Panc1 (cell line): ENCODE results near the gene ENPP6. TPM values are rescaled to one million over a fixed set of nuclear protein-coding genes. Genes with fewer than 3 reads are reported as not detected.

Source experiments
- ATAC-seq: fragments of 200-7000 bp; cut with Tn5 transposase; 2 replicates; pipeline ENCODE4 v1.9.1; 2020; ENCODE audit warnings: mild to moderate bottlenecking, moderate library complexity
- BruUV-seq: library from RNA; stranded (reverse); fragments of 400-500 nt; replicated peaks from 2 replicates; lab custom pipeline; 2021; lab: Mats Ljungman, UMichigan
- CTCF ChIA-PET: fragments of 300-600 bp; sonication (Branson Sonifier 250); formaldehyde crosslinking; loops from one replicate; lab custom pipeline; 2022; ENCODE audit warnings: antibody characterized with exemption; lab: Charles Lee
- POLR2A ChIA-PET: fragments of 300-600 bp; sonication (Branson Sonifier 250); formaldehyde crosslinking; loops from one replicate; lab custom pipeline; 2022; ENCODE audit warnings: antibody characterized with exemption; lab: Charles Lee
- DNase-seq: peaks from one replicate; pipeline ENCODE4 v3.0.0-alpha.2; 2010; ENCODE audit warnings: low read depth, low spot score
- H3K27ac ChIP-seq: 2 replicates; pipeline ENCODE4 v1.5.1; 2011; ENCODE audit warnings: mild to moderate bottlenecking, low read length, inconsistent platforms
- H3K27me3 ChIP-seq: fragments of 200-500 bp; sonication (Bioruptor generic); 2 replicates; pipeline ENCODE4 v1.6.0; 2014; ENCODE audit warnings: low read length, inconsistent platforms; ENCODE audit not compliant: control insufficient read depth, insufficient read depth
- H3K36me3 ChIP-seq: fragments of 200-500 bp; sonication (Bioruptor generic); 2 replicates; pipeline ENCODE4 v1.5.1; 2014; ENCODE audit warnings: inconsistent platforms, mild to moderate bottlenecking, low read length, moderate library complexity; ENCODE audit not compliant: control insufficient read depth, insufficient read depth
- H3K4me1 ChIP-seq: 2 replicates; pipeline ENCODE4 v1.5.1; 2011; ENCODE audit warnings: inconsistent platforms, mild to moderate bottlenecking, low read length, moderate library complexity; ENCODE audit not compliant: control insufficient read depth, insufficient read depth
- H3K4me3 ChIP-seq, 2 experiments: 2 replicates each; pipeline ENCODE4 v1.5.1; 2011 to 2012; ENCODE audit warnings: low read depth in 2 of 2, low read length in 2 of 2, mild to moderate bottlenecking in 2 of 2, inconsistent platforms in 1 of 2, moderate library complexity in 1 of 2
- H3K9me3 ChIP-seq: fragments of 200-500 bp; sonication (Bioruptor generic); 2 replicates; pipeline ENCODE4 v1.5.1; 2014; ENCODE audit warnings: low read depth, mild to moderate bottlenecking, inconsistent platforms, low read length, moderate library complexity; ENCODE audit not compliant: control insufficient read depth, insufficient read depth
- CTCF ChIP-seq: fragments of 450-650 bp; IDR thresholded peaks from 2 replicates; pipeline ENCODE4 v1.5.1; 2017; ENCODE audit warnings: mild to moderate bottlenecking
- POLR2AphosphoS5 ChIP-seq: IDR thresholded peaks from 2 replicates; pipeline ENCODE4 v1.6.1; 2012; ENCODE audit warnings: mild to moderate bottlenecking, low read depth, low read length, moderate library complexity
- REST ChIP-seq, 2 experiments: IDR thresholded peaks; 2 replicates each; pipeline ENCODE4 v1.6.1; 2011 to 2012; ENCODE audit warnings: low read depth in 2 of 2, control low read depth in 1 of 2, low read length in 1 of 2, mild to moderate bottlenecking in 1 of 2, moderate library complexity in 1 of 2; ENCODE audit not compliant: insufficient read depth in 1 of 2
- SIN3A ChIP-seq: IDR thresholded peaks from 2 replicates; pipeline ENCODE4 v1.6.1; 2012; ENCODE audit warnings: low read depth, mild to moderate bottlenecking, low read length, moderate library complexity, borderline replicate concordance; ENCODE audit not compliant: insufficient read depth
- TCF7L2 ChIP-seq: IDR thresholded peaks from 2 replicates; pipeline ENCODE4 v1.6.1; 2011; ENCODE audit warnings: mild to moderate bottlenecking, low read depth, low read length, inconsistent platforms
- in situ Hi-C: cut with HindIII; loops from 2 replicates; pipeline ENCODE4 v1.10.0; 2016; ENCODE audit warnings: low sequenced_read_pairs, low pct_unique_long_range_greater_than_20kb
- intact Hi-C: fragments of 100-400 bp; cut with micrococcal nuclease; formaldehyde crosslinking; loops from one replicate; pipeline ENCODE4 v1.10.0; 2022; ENCODE audit not compliant: unreplicated experiment
- total RNA-seq: library from RNA; stranded (reverse); gene quantifications from one replicate; pipeline ENCODE4 v1.2.1, GENCODE V29; 2021; ENCODE audit not compliant: unreplicated experiment

The ENPP6 gene
- total RNA-seq, 1 experiment from 2014 or later, result not detected

- CTCF ChIA-PET, result interaction anchor here (1.5 kb wide), 1 partner anchor 327 kb away, joined by 7 read pairs; no protein-coding TSS in a partner anchor
Observed at GRCh38 chr4:184167576-184167975, 50.1 kb downstream of the ENPP6 start.

GRCh38 chr4:184166736-184167135 lies 50.9 kb downstream of the ENPP6 start:
- CTCF ChIA-PET, result no interaction called here
- H3K36me3 ChIP-seq, result no peaks in the 10 kb centered on the region
- intact Hi-C loops, result no loop called here
- DNase-seq (no peak), ATAC-seq (no peak)
- POLR2A ChIA-PET, result no interaction called here
- H3K4me1 ChIP-seq, result no peaks in the 10 kb centered on the region
- no peak for TF ChIP-seq POLR2AphosphoS5
- TF ChIP-seq REST (IDR thresholded peaks at IDR 0.05; ENCODE audit: insufficient read depth in 1 of 2, low read depth in 2 of 2, low read length in 1 of 2), result no peak
- no peak for TF ChIP-seq SIN3A
- no peak for TF ChIP-seq TCF7L2
- TF ChIP-seq CTCF, result no peak
- H3K27ac ChIP-seq, result no peak overlapping the region
- BruUV-seq, result no TSS peak
- H3K9me3 ChIP-seq, result no peaks in the 10 kb centered on the region
- no peaks in the 10 kb centered on the region for H3K27me3 ChIP-seq
- no peak overlapping the region for H3K4me3 ChIP-seq
- in situ Hi-C loops, result no loop called here

More at GRCh38 chr4:184167576-184167975, 50.1 kb downstream of the ENPP6 start:
- no peak for TF ChIP-seq REST (IDR thresholded peaks at IDR 0.05; ENCODE audit: insufficient read depth in 1 of 2, low read depth in 2 of 2, low read length in 1 of 2)
- no peak for TF ChIP-seq CTCF
- TF ChIP-seq SIN3A, result no peak
- TF ChIP-seq TCF7L2, result no peak
- no peak for TF ChIP-seq POLR2AphosphoS5
- POLR2A ChIA-PET, result interaction anchor here (0.6 kb wide), 1 partner anchor 11 kb away, joined by 3 read pairs; no protein-coding TSS in a partner anchor
- Histone ChIP-seq H3K36me3 (no peaks in the 10 kb centered on the region), H3K4me1 (no peaks in the 10 kb centered on the region), H3K27me3 (no peaks in the 10 kb centered on the region), H3K9me3 (no peaks in the 10 kb centered on the region), H3K4me3 (no peak overlapping the region), H3K27ac (no peak overlapping the region)
- DNase-seq, result no peak
- ATAC-seq, result no peak
- no TSS peak for BruUV-seq
- in situ Hi-C loops (no loop called here), intact Hi-C loops (no loop called here)
